ENCODE data around the gene PTPN2. TPM values are rescaled to one million over a fixed set of nuclear protein-coding genes. Genes with fewer than 3 reads are reported as not detected.
A peak's percentile ranks its signal among the peaks of the same experiment; 100 is the strongest.
"Not testable (repeated sequence)": the region's sequence is repeated elsewhere in the genome, so short reads cannot be mapped to it uniquely, and the experiment has no call there.

PTPN2 gene
- total and polyA plus RNA-seq, 2 donors = 116 to 155 TPM

GRCh38 chr18:12758566-12758965, 125.5 kb downstream of the PTPN2 start:
- H3K27ac ChIP-seq (ENCODE audit: low read depth in 1 of 2, low read length in 1 of 2); DNase-seq (ENCODE audit: low read depth in 6 of 9, low spot score in 9 of 9); H3K27me3 ChIP-seq (ENCODE audit: control insufficient read depth in 2 of 2, insufficient read depth in 1 of 2, low read length in 1 of 2); H3K4me3 ChIP-seq (ENCODE audit: low read length in 2 of 2): not testable (repeated sequence)
- Histone ChIP-seq H3K4me1 (ENCODE audit: control insufficient read depth in 2 of 2, insufficient read depth in 2 of 2, low read length in 2 of 2) (peaks cover 0 to 11% of the 10 kb centered on the region in 2 donors), H3K9me3 (ENCODE audit: control insufficient read depth in 2 of 2, insufficient read depth in 1 of 2, low read length in 1 of 2) (peaks cover 0 to 17% of the 10 kb centered on the region in 2 donors), H3K36me3 (ENCODE audit: control insufficient read depth in 2 of 2, insufficient read depth in 2 of 2, low read length in 1 of 2) (peaks cover 0 to 21% of the 10 kb centered on the region in 2 donors)
- 90% methylated on average over 3 of the region's 3 CpGs for WGBS

- not testable (repeated sequence) for H3K27me3 ChIP-seq (ENCODE audit: control insufficient read depth in 2 of 2, insufficient read depth in 1 of 2, low read length in 1 of 2); DNase-seq (ENCODE audit: low read depth in 6 of 9, low spot score in 9 of 9); H3K4me3 ChIP-seq (ENCODE audit: low read length in 2 of 2); H3K27ac ChIP-seq (ENCODE audit: low read depth in 1 of 2, low read length in 1 of 2)
- 97% methylated on average over 14 of the region's 14 CpGs for WGBS
- peaks cover 0 to 23% of the 10 kb centered on the region in 2 donors for H3K36me3 ChIP-seq (ENCODE audit: control insufficient read depth in 2 of 2, insufficient read depth in 2 of 2, low read length in 1 of 2)
- H3K4me1 ChIP-seq (ENCODE audit: control insufficient read depth in 2 of 2, insufficient read depth in 2 of 2, low read length in 2 of 2) = peaks cover 14 to 26% of the 10 kb centered on the region in 2 donors
- peaks cover 0 to 17% of the 10 kb centered on the region in 2 donors for H3K9me3 ChIP-seq (ENCODE audit: control insufficient read depth in 2 of 2, insufficient read depth in 1 of 2, low read length in 1 of 2)
Measured at GRCh38 chr18:12756619-12757239, 127.3 kb downstream of the PTPN2 start.

GRCh38 chr18:12755606-12756005, 128.4 kb downstream of the PTPN2 start:
- DNase-seq (ENCODE audit: low read depth in 6 of 9, low spot score in 9 of 9); H3K27me3 ChIP-seq (ENCODE audit: control insufficient read depth in 2 of 2, insufficient read depth in 1 of 2, low read length in 1 of 2); H3K27ac ChIP-seq (ENCODE audit: low read depth in 1 of 2, low read length in 1 of 2); H3K4me3 ChIP-seq (ENCODE audit: low read length in 2 of 2): not testable (repeated sequence)
- Histone ChIP-seq H3K36me3 (ENCODE audit: control insufficient read depth in 2 of 2, insufficient read depth in 2 of 2, low read length in 1 of 2) (peaks cover 0 to 25% of the 10 kb centered on the region in 2 donors), H3K4me1 (ENCODE audit: control insufficient read depth in 2 of 2, insufficient read depth in 2 of 2, low read length in 2 of 2) (peaks cover 25 to 37% of the 10 kb centered on the region in 2 donors), H3K9me3 (ENCODE audit: control insufficient read depth in 2 of 2, insufficient read depth in 1 of 2, low read length in 1 of 2) (peaks cover 0 to 16% of the 10 kb centered on the region in 2 donors)
- WGBS = 97% methylated on average over 6 of the region's 6 CpGs

- no peak for DNase-seq (ENCODE audit: low read depth in 6 of 9, low spot score in 9 of 9)
- WGBS = 94% methylated on average over 6 of the region's 6 CpGs
- no peak overlapping the region for H3K4me3 ChIP-seq (ENCODE audit: low read length in 2 of 2)
- H3K27me3 ChIP-seq (ENCODE audit: control insufficient read depth in 2 of 2, insufficient read depth in 1 of 2, low read length in 1 of 2) = no peaks in the 10 kb centered on the region
- H3K9me3 ChIP-seq (ENCODE audit: control insufficient read depth in 2 of 2, insufficient read depth in 1 of 2, low read length in 1 of 2) = peaks cover 0 to 11% of the 10 kb centered on the region in 2 donors
- H3K4me1 ChIP-seq (ENCODE audit: control insufficient read depth in 2 of 2, insufficient read depth in 2 of 2, low read length in 2 of 2) = peaks cover 34 to 48% of the 10 kb centered on the region in 2 donors
- H3K36me3 ChIP-seq (ENCODE audit: control insufficient read depth in 2 of 2, insufficient read depth in 2 of 2, low read length in 1 of 2) = peaks cover 0 to 19% of the 10 kb centered on the region in 2 donors
- H3K27ac ChIP-seq (ENCODE audit: low read depth in 1 of 2, low read length in 1 of 2) = no peak overlapping the region
Measured at GRCh38 chr18:12754511-12754910, 129.5 kb downstream of the PTPN2 start.

- Histone ChIP-seq H3K4me3 (ENCODE audit: low read length in 2 of 2) (no peak overlapping the region), H3K9me3 (ENCODE audit: control insufficient read depth in 2 of 2, insufficient read depth in 1 of 2, low read length in 1 of 2) (peaks cover 0 to 11% of the 10 kb centered on the region in 2 donors), H3K36me3 (ENCODE audit: control insufficient read depth in 2 of 2, insufficient read depth in 2 of 2, low read length in 1 of 2) (peaks cover 0 to 31% of the 10 kb centered on the region in 2 donors), H3K27ac (ENCODE audit: low read depth in 1 of 2, low read length in 1 of 2) (peak overlapping the region; percentile 95 to 99), H3K4me1 (ENCODE audit: control insufficient read depth in 2 of 2, insufficient read depth in 2 of 2, low read length in 2 of 2) (peaks cover 44 to 71% of the 10 kb centered on the region in 2 donors), H3K27me3 (ENCODE audit: control insufficient read depth in 2 of 2, insufficient read depth in 1 of 2, low read length in 1 of 2) (no peaks in the 10 kb centered on the region)
- no peak for DNase-seq (ENCODE audit: low read depth in 6 of 9, low spot score in 9 of 9)
- WGBS = 68% methylated on average over 4 of the region's 4 CpGs
Measured at GRCh38 chr18:12751891-12752290, 132.1 kb downstream of the PTPN2 start.

GRCh38 chr18:12751503-12751884, 132.5 kb downstream of the PTPN2 start:
- no peaks in the 10 kb centered on the region for H3K27me3 ChIP-seq (ENCODE audit: control insufficient read depth in 2 of 2, insufficient read depth in 1 of 2, low read length in 1 of 2)
- peaks cover 0 to 28% of the 10 kb centered on the region in 2 donors for H3K36me3 ChIP-seq (ENCODE audit: control insufficient read depth in 2 of 2, insufficient read depth in 2 of 2, low read length in 1 of 2)
- peaks cover 0 to 11% of the 10 kb centered on the region in 2 donors for H3K9me3 ChIP-seq (ENCODE audit: control insufficient read depth in 2 of 2, insufficient read depth in 1 of 2, low read length in 1 of 2)
- H3K4me3 ChIP-seq (ENCODE audit: low read length in 2 of 2) = no peak overlapping the region
- WGBS = 86% methylated on average over 5 of the region's 5 CpGs
- DNase-seq (ENCODE audit: low read depth in 6 of 9, low spot score in 9 of 9) = no peak
- peaks cover 44 to 75% of the 10 kb centered on the region in 2 donors for H3K4me1 ChIP-seq (ENCODE audit: control insufficient read depth in 2 of 2, insufficient read depth in 2 of 2, low read length in 2 of 2)
- peak overlapping the region; percentile 95 to 99 for H3K27ac ChIP-seq (ENCODE audit: low read depth in 1 of 2, low read length in 1 of 2)

- H3K4me3 ChIP-seq (ENCODE audit: low read length in 2 of 2) = peak overlapping the region in 1 of 2 donors; percentile 24
- DNase-seq (ENCODE audit: low read depth in 6 of 9, low spot score in 9 of 9) = peak in 2 of 9 donors; percentile 28 to 62
- H3K27me3 ChIP-seq (ENCODE audit: control insufficient read depth in 2 of 2, insufficient read depth in 1 of 2, low read length in 1 of 2) = no peaks in the 10 kb centered on the region
- H3K27ac ChIP-seq (ENCODE audit: low read depth in 1 of 2, low read length in 1 of 2) = peak overlapping the region; percentile 95 to 99
- 73% methylated on average over 18 of the region's 18 CpGs for WGBS
- peaks cover 0 to 30% of the 10 kb centered on the region in 2 donors for H3K36me3 ChIP-seq (ENCODE audit: control insufficient read depth in 2 of 2, insufficient read depth in 2 of 2, low read length in 1 of 2)
- H3K9me3 ChIP-seq (ENCODE audit: control insufficient read depth in 2 of 2, insufficient read depth in 1 of 2, low read length in 1 of 2) = peaks cover 0 to 6% of the 10 kb centered on the region in 2 donors
- peaks cover 44 to 80% of the 10 kb centered on the region in 2 donors for H3K4me1 ChIP-seq (ENCODE audit: control insufficient read depth in 2 of 2, insufficient read depth in 2 of 2, low read length in 2 of 2)
Measured at GRCh38 chr18:12750715-12751502, 133.1 kb downstream of the PTPN2 start.

- Histone ChIP-seq H3K4me3 (ENCODE audit: low read length in 2 of 2) (peak overlapping the region in 1 of 2 donors; percentile 24), H3K27ac (ENCODE audit: low read depth in 1 of 2, low read length in 1 of 2) (peak overlapping the region; percentile 95 to 99), H3K27me3 (ENCODE audit: control insufficient read depth in 2 of 2, insufficient read depth in 1 of 2, low read length in 1 of 2) (no peaks in the 10 kb centered on the region), H3K36me3 (ENCODE audit: control insufficient read depth in 2 of 2, insufficient read depth in 2 of 2, low read length in 1 of 2) (peaks cover 0 to 33% of the 10 kb centered on the region in 2 donors), H3K9me3 (ENCODE audit: control insufficient read depth in 2 of 2, insufficient read depth in 1 of 2, low read length in 1 of 2) (peaks cover 0 to under 1% of the 10 kb centered on the region in 2 donors), H3K4me1 (ENCODE audit: control insufficient read depth in 2 of 2, insufficient read depth in 2 of 2, low read length in 2 of 2) (peaks cover 49 to 88% of the 10 kb centered on the region in 2 donors)
- 10% methylated on average over 14 of the region's 14 CpGs for WGBS
- peak; percentile 84 to 98 (median 94) for DNase-seq (ENCODE audit: low read depth in 6 of 9, low spot score in 9 of 9)
Measured at GRCh38 chr18:12750076-12750714, 133.8 kb downstream of the PTPN2 start.
